ENCODE data around the gene NR3C2.

Gene NR3C2

GRCh38 chr4:148390311-148390710 lies 51.9 kb downstream of the NR3C2 start:
- no peak overlapping the region for H2AFZ ChIP-seq (ENCODE audit: low read length)
- no peak overlapping the region for H3K4me3 ChIP-seq (ENCODE audit: low read depth, low read length, poor library complexity, severe bottlenecking)
- no peak overlapping the region for H3K9ac ChIP-seq (ENCODE audit: low read length)
- no peak overlapping the region for H3K4me2 ChIP-seq (ENCODE audit: low read length)
- peaks cover 9% of the 10 kb centered on the region for H3K4me1 ChIP-seq (ENCODE audit: insufficient read depth, low read length, severe bottlenecking)
- H3K27ac ChIP-seq (ENCODE audit: low read depth, low read length, poor library complexity, severe bottlenecking), result no peak overlapping the region
- H3K9me3 ChIP-seq (ENCODE audit: low read length), result no peaks in the 10 kb centered on the region
- no peaks in the 10 kb centered on the region for H3K36me3 ChIP-seq (ENCODE audit: insufficient read depth, low read length)
- no peaks in the 10 kb centered on the region for H3K9me2 ChIP-seq (ENCODE audit: low read depth, low read length)
- H3K27me3 ChIP-seq (ENCODE audit: insufficient read depth, low read length), result no peaks in the 10 kb centered on the region
- H3K79me2 ChIP-seq (ENCODE audit: insufficient read depth, low read length), result no peaks in the 10 kb centered on the region
- no peaks in the 10 kb centered on the region for H4K20me1 ChIP-seq (ENCODE audit: insufficient read depth, low read length)
- TF ChIP-seq CTCF (IDR thresholded peaks at IDR 0.05; ENCODE audit: low read length), result no peak
- no peak for TF ChIP-seq EZH2 (IDR thresholded peaks at IDR 0.05; ENCODE audit: borderline replicate concordance, low read length)
- H3F3A ChIP-seq (ENCODE audit: insufficient read depth, low read length), result no peaks in the 10 kb centered on the region

- TF ChIP-seq CTCF (IDR thresholded peaks at IDR 0.05; ENCODE audit: low read length) (no peak), EZH2 (IDR thresholded peaks at IDR 0.05; ENCODE audit: borderline replicate concordance, low read length) (no peak)
Measured at GRCh38 chr4:148380291-148380690, 61.9 kb downstream of the NR3C2 start.

GRCh38 chr4:148376151-148376550 lies 66.1 kb downstream of the NR3C2 start:
- no peaks in the 10 kb centered on the region for H3K9me3 ChIP-seq (ENCODE audit: low read length)
- H3K79me2 ChIP-seq (ENCODE audit: insufficient read depth, low read length), result no peaks in the 10 kb centered on the region
- no peak overlapping the region for H2AFZ ChIP-seq (ENCODE audit: low read length)
- peak overlapping the region; percentile 28 for H3K27ac ChIP-seq (ENCODE audit: low read depth, low read length, poor library complexity, severe bottlenecking)
- H3K4me2 ChIP-seq (ENCODE audit: low read length), result no peak overlapping the region
- no peak overlapping the region for H3K9ac ChIP-seq (ENCODE audit: low read length)
- no peak overlapping the region for H3K4me3 ChIP-seq (ENCODE audit: low read depth, low read length, poor library complexity, severe bottlenecking)
- no peaks in the 10 kb centered on the region for H4K20me1 ChIP-seq (ENCODE audit: insufficient read depth, low read length)
- TF ChIP-seq CTCF (IDR thresholded peaks at IDR 0.05; ENCODE audit: low read length), result no peak
- TF ChIP-seq EZH2 (IDR thresholded peaks at IDR 0.05; ENCODE audit: borderline replicate concordance, low read length), result no peak
- no peaks in the 10 kb centered on the region for H3K36me3 ChIP-seq (ENCODE audit: insufficient read depth, low read length)
- H3K4me1 ChIP-seq (ENCODE audit: insufficient read depth, low read length, severe bottlenecking), result peaks cover 10% of the 10 kb centered on the region
- no peaks in the 10 kb centered on the region for H3K9me2 ChIP-seq (ENCODE audit: low read depth, low read length)
- H3K27me3 ChIP-seq (ENCODE audit: insufficient read depth, low read length), result no peaks in the 10 kb centered on the region
- H3F3A ChIP-seq (ENCODE audit: insufficient read depth, low read length), result no peaks in the 10 kb centered on the region

More at GRCh38 chr4:148380291-148380690, 61.9 kb downstream of the NR3C2 start:
- no peaks in the 10 kb centered on the region for H4K20me1 ChIP-seq (ENCODE audit: insufficient read depth, low read length)
- H3F3A ChIP-seq (ENCODE audit: insufficient read depth, low read length), result no peaks in the 10 kb centered on the region
- no peaks in the 10 kb centered on the region for H3K9me3 ChIP-seq (ENCODE audit: low read length)
- no peaks in the 10 kb centered on the region for H3K79me2 ChIP-seq (ENCODE audit: insufficient read depth, low read length)
- H3K27ac ChIP-seq (ENCODE audit: low read depth, low read length, poor library complexity, severe bottlenecking), result no peak overlapping the region
- no peaks in the 10 kb centered on the region for H3K36me3 ChIP-seq (ENCODE audit: insufficient read depth, low read length)
- H3K4me1 ChIP-seq (ENCODE audit: insufficient read depth, low read length, severe bottlenecking), result peaks cover 15% of the 10 kb centered on the region
- no peak overlapping the region for H3K9ac ChIP-seq (ENCODE audit: low read length)
- H3K9me2 ChIP-seq (ENCODE audit: low read depth, low read length), result no peaks in the 10 kb centered on the region
- H3K27me3 ChIP-seq (ENCODE audit: insufficient read depth, low read length), result no peaks in the 10 kb centered on the region
- no peak overlapping the region for H3K4me3 ChIP-seq (ENCODE audit: low read depth, low read length, poor library complexity, severe bottlenecking)
- H3K4me2 ChIP-seq (ENCODE audit: low read length), result no peak overlapping the region
- no peak overlapping the region for H2AFZ ChIP-seq (ENCODE audit: low read length)

Data from OCI-LY1 (cell line).